Spleen (tissue), 7 donors: Measurements from ENCODE around the gene TRAPPC12.

Experiments used
- CTCF ChIP-seq, 11 experiments: fragments of 200-600 bp in 7 of 11; fragments of 450-650 bp in 4 of 11; sonication (generic) in 4 of 11; IDR thresholded peaks in 8 of 11; conservative IDR thresholded peaks in 3 of 11; 1 replicate in 7 of 11; 2 replicates in 4 of 11; pipeline versions ENCODE4 v1.4.0 to v1.8.0; 2016 to 2021; ENCODE audit warnings: antibody characterized with exemption in 11 of 11, inconsistent platforms in 4 of 11, mild to moderate bottlenecking in 1 of 11
- POLR2A ChIP-seq, 3 donors: fragments of 450-650 bp; IDR thresholded peaks; one replicate each; pipeline ENCODE4 v1.5.1; 2017; ENCODE audit warnings: antibody characterized with exemption in 3 of 3, mild to moderate bottlenecking in 1 of 3
- POLR2AphosphoS5 ChIP-seq, 3 donors: sonication (generic); formaldehyde crosslinking; IDR thresholded peaks; one replicate each; pipeline ENCODE4 v1.5.1; 2017; ENCODE audit warnings: antibody characterized with exemption in 3 of 3
- donor health status: DM: no; HTN: no; CAD: no; lungs with moderate emphysema.
- donor health status: DM: no; HTN: no; CAD: no.
- donor health status: DM: no; HTN: no; CAD: no.

GRCh38 chr2:3349211-3349693, 30.2 kb upstream of the TRAPPC12 start:
- no peak for TF ChIP-seq POLR2AphosphoS5 (IDR thresholded peaks at IDR 0.05)
- no peak for TF ChIP-seq CTCF (IDR thresholded peaks at IDR 0.05 in 8 of 11, conservative IDR thresholded peaks at IDR 0.05 in 3 of 11)
- TF ChIP-seq POLR2A (IDR thresholded peaks at IDR 0.05): no peak
